Activated T-helper 17 cell treated with anti-CD3 and anti-CD28 coated beads, Interleukin-2, amount 50 U/mL, for 72 hours (primary cell): Measurements from ENCODE around the gene MT1F. TPM values are rescaled to one million over a fixed set of nuclear protein-coding genes. Genes with fewer than 3 reads are reported as not detected.
"Not testable (repeated sequence)": the region's sequence is repeated elsewhere in the genome, so short reads cannot be mapped to it uniquely, and the experiment has no call there.

ENCODE experiments used
- ATAC-seq: fragments of 150-1000 bp; cut with Tn5 transposase; replicated peaks from 2 replicates; pipeline ENCODE4 v1.10.0; 2021; ENCODE audit warnings: mild to moderate bottlenecking, moderate library complexity
- H3K27ac Mint-ChIP-seq: one replicate; pipeline ENCODE4 v1.8.0; 2022; ENCODE audit warnings: mixed read lengths
- H3K27me3 Mint-ChIP-seq: one replicate; pipeline ENCODE4 v1.8.0; 2022; ENCODE audit warnings: mixed read lengths
- H3K36me3 Mint-ChIP-seq: one replicate; pipeline ENCODE4 v1.8.0; 2022; ENCODE audit warnings: low read depth, mild to moderate bottlenecking, mixed read lengths
- H3K4me1 Mint-ChIP-seq: one replicate; pipeline ENCODE4 v1.8.0; 2022; ENCODE audit warnings: mixed read lengths
- H3K4me3 Mint-ChIP-seq: one replicate; pipeline ENCODE4 v1.8.0; 2022; ENCODE audit warnings: mild to moderate bottlenecking, mixed read lengths
- H3K9me3 Mint-ChIP-seq: one replicate; pipeline ENCODE4 v1.8.0; 2022; ENCODE audit warnings: mixed read lengths
- total RNA-seq, 2 donors: library from RNA; stranded (reverse); gene quantifications; one replicate each; pipeline ENCODE4 v1.2.3, GENCODE V29; 2022

MT1F gene
- total RNA-seq, 2 donors from 2014 or later, result 3.1 to 5.7 TPM

- no peaks in the 10 kb centered on the region for H3K36me3 Mint-ChIP-seq
- H3K27me3 Mint-ChIP-seq, result no peaks in the 10 kb centered on the region
- peaks cover 22% of the 10 kb centered on the region for H3K4me1 Mint-ChIP-seq
- no peaks in the 10 kb centered on the region for H3K9me3 Mint-ChIP-seq
- no peak for ATAC-seq
- H3K27ac Mint-ChIP-seq, result no peak overlapping the region
- peak overlapping the region; percentile 67 for H3K4me3 Mint-ChIP-seq
Observed at GRCh38 chr16:56618138-56618537, 39.6 kb upstream of the MT1F start.

DNA sequence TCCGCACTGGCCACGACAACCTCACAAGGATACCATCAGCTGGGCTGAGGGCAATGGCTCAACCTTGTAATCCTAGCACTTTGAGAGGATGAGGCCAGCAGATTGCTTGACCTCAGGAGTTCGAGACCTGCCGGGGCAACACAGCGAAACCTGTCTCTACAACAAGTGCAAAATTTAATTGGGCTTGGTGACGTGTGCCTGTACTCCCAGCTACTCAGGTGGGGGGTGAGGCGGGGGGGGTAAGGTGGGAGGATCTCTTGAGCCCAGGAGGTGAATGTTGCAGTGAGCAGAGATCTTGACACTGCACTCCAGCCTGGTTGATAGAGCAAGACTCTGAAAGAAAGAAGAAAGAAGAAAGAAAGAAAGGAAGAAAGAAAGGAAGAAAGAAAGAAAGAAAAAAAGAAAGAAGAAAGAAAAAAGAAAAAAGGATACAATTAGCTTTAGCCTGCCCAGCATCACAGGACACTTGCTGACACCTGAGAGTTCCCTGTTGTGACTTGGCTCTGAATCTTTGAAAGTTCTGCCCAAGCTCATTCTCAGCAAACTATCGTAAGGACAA is 37.3 kb upstream of the MT1F start:
- H3K4me3 Mint-ChIP-seq, result no peak overlapping the region
- ATAC-seq, result no peak
- H3K36me3 Mint-ChIP-seq, result no peaks in the 10 kb centered on the region
- no peaks in the 10 kb centered on the region for H3K9me3 Mint-ChIP-seq
- no peaks in the 10 kb centered on the region for H3K27me3 Mint-ChIP-seq
- no peak overlapping the region for H3K27ac Mint-ChIP-seq
- peaks cover 6% of the 10 kb centered on the region for H3K4me1 Mint-ChIP-seq

GRCh38 chr16:56621665-56622445 is 35.9 kb upstream of the MT1F start:
- not testable (repeated sequence) for H3K4me3 Mint-ChIP-seq, H3K27ac Mint-ChIP-seq, H3K27me3 Mint-ChIP-seq, H3K36me3 Mint-ChIP-seq, H3K9me3 Mint-ChIP-seq, ATAC-seq
- H3K4me1 Mint-ChIP-seq, result peaks cover 11% of the 10 kb centered on the region

DNA sequence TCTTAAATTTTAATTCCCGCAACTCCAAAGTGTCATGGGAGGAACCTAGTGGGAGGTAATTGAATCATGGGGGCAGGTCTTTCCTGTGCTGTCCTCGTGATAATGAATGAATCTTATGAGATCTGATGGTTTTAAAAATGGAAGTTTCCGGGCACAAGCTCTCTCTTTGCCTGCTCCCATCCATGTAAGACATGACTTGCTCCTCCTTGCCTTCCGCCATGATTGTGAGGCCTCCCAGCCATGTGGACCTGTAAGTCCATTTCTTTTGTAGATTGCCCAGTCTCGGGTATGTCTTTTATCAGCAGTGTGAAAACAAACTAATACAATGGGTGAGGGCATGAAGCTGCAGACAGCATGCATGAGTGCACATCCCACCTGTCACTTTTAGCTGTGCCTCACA is 34.6 kb upstream of the MT1F start:
- not testable (repeated sequence) for ATAC-seq, H3K27ac Mint-ChIP-seq
- peaks cover 11% of the 10 kb centered on the region for H3K4me1 Mint-ChIP-seq

GRCh38 chr16:56623637-56624036 is 34.1 kb upstream of the MT1F start:
- peaks cover 4% of the 10 kb centered on the region for H3K27me3 Mint-ChIP-seq

More for the DNA sequence above, 34.6 kb upstream of the MT1F start:
- not testable (repeated sequence) for H3K4me3 Mint-ChIP-seq, H3K27me3 Mint-ChIP-seq, H3K36me3 Mint-ChIP-seq, H3K9me3 Mint-ChIP-seq

GRCh38 chr16:56625140-56625942 is 32.4 kb upstream of the MT1F start, which contains the start of gene MT1E:
TSS of gene MT1E (plus strand) at chr16:56625781. CDS start at chr16:56625852, 71 bp downstream.
- peak; percentile 82 for ATAC-seq
- peak within 1 kb of the TSS; percentile 85 for H3K4me3 Mint-ChIP-seq
- no peaks in the 10 kb centered on the region for H3K9me3 Mint-ChIP-seq
- H3K27me3 Mint-ChIP-seq, result peaks cover 5% of the 10 kb centered on the region
- peaks cover 11% of the 10 kb centered on the region for H3K4me1 Mint-ChIP-seq
- H3K27ac Mint-ChIP-seq, result peak within 1 kb of the TSS; percentile 32
- no peaks in the 10 kb centered on the region for H3K36me3 Mint-ChIP-seq

More at GRCh38 chr16:56623637-56624036, 34.1 kb upstream of the MT1F start:
- H3K4me1 Mint-ChIP-seq, result peaks cover 11% of the 10 kb centered on the region
- no peaks in the 10 kb centered on the region for H3K36me3 Mint-ChIP-seq
- no peaks in the 10 kb centered on the region for H3K9me3 Mint-ChIP-seq
- no peak overlapping the region for H3K4me3 Mint-ChIP-seq
- ATAC-seq, result no peak
- H3K27ac Mint-ChIP-seq, result no peak overlapping the region

GRCh38 chr16:56625943-56626654 is 31.7 kb upstream of the MT1F start:
- peak overlapping the region; percentile 85 for H3K4me3 Mint-ChIP-seq
- no peaks in the 10 kb centered on the region for H3K36me3 Mint-ChIP-seq
- peak; percentile 49 for ATAC-seq
- H3K4me1 Mint-ChIP-seq, result peaks cover 11% of the 10 kb centered on the region
- H3K27ac Mint-ChIP-seq, result no peak overlapping the region
- H3K27me3 Mint-ChIP-seq, result peaks cover 6% of the 10 kb centered on the region
- no peaks in the 10 kb centered on the region for H3K9me3 Mint-ChIP-seq

DNA sequence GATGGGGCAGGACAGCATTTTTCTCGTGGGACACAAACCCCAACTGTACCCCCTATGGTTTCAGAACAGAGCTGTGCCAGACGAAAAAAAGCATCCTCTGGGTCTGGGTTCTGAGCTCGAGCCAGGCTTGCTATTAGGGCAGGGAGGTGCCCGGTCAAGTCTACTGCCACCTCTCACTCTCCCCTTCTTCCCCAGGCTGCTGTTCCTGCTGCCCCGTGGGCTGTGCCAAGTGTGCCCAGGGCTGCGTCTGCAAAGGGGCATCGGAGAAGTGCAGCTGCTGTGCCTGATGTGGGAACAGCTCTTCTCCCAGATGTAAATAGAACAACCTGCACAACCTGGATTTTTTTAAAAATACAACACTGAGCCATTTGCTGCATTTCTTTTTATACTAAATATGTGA is 31.1 kb upstream of the MT1F start:
- ATAC-seq, result no peak
- H3K4me3 Mint-ChIP-seq, result peak overlapping the region; percentile 85
- H3K9me3 Mint-ChIP-seq, result no peaks in the 10 kb centered on the region
- no peak overlapping the region for H3K27ac Mint-ChIP-seq
- peaks cover 12% of the 10 kb centered on the region for H3K27me3 Mint-ChIP-seq
- H3K36me3 Mint-ChIP-seq, result no peaks in the 10 kb centered on the region
- H3K4me1 Mint-ChIP-seq, result peaks cover 12% of the 10 kb centered on the region

- no peak overlapping the region for H3K27ac Mint-ChIP-seq
- no peaks in the 10 kb centered on the region for H3K9me3 Mint-ChIP-seq
- ATAC-seq, result no peak
- H3K4me1 Mint-ChIP-seq, result peaks cover 15% of the 10 kb centered on the region
- no peak overlapping the region for H3K4me3 Mint-ChIP-seq
- H3K27me3 Mint-ChIP-seq, result peaks cover 26% of the 10 kb centered on the region
- H3K36me3 Mint-ChIP-seq, result no peaks in the 10 kb centered on the region
Observed at GRCh38 chr16:56628486-56629350, 29.0 kb upstream of the MT1F start.

DNA sequence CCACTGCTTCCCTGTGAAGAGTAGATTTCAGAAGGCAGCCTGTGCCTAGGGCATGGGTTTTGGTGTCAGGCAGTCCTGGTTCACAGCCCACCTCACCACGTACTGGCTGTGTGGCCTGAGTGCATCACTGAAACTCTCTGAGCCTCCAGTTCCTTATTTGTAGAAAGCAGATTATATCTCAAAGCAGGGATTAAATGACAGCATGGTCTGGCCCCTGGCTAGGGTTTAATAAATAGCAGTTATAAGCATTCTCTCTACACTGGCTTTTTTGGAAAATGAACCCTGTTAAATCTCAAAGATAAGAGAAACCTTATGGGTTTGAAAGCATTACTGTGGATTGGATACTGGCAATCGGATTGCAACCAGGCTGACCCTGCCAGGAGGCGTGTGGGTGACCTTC is 28.2 kb upstream of the MT1F start:
- Mint-ChIP-seq H3K4me3 (no peak overlapping the region), H3K4me1 (peaks cover 15% of the 10 kb centered on the region), H3K36me3 (no peaks in the 10 kb centered on the region), H3K27ac (no peak overlapping the region), H3K9me3 (no peaks in the 10 kb centered on the region), H3K27me3 (peaks cover 32% of the 10 kb centered on the region)
- ATAC-seq, result no peak

DNA sequence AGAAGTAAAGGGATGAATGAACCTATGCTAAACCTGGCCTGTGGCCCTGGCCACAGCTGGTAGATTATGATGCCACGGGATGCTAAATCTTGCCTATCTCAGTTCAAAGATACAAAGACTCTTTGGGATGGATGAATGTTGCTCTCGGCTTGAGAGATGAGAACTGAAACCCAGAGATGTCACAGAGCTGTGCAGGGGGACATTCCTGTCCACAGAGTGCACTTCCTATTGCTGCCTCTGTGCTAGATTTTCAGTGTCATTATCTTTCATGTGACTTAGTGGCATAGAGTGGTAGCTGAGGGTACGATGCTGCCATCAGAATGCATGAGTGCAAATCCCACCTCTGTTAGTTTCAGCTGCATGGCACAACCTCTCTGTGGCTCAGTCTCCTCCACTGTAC is 27.6 kb upstream of the MT1F start:
- H3K27ac Mint-ChIP-seq, result no peak overlapping the region
- peaks cover 16% of the 10 kb centered on the region for H3K4me1 Mint-ChIP-seq
- peak; percentile 48 for ATAC-seq
- no peaks in the 10 kb centered on the region for H3K9me3 Mint-ChIP-seq
- peaks cover 38% of the 10 kb centered on the region for H3K27me3 Mint-ChIP-seq
- H3K4me3 Mint-ChIP-seq, result no peak overlapping the region
- H3K36me3 Mint-ChIP-seq, result no peaks in the 10 kb centered on the region

DNA sequence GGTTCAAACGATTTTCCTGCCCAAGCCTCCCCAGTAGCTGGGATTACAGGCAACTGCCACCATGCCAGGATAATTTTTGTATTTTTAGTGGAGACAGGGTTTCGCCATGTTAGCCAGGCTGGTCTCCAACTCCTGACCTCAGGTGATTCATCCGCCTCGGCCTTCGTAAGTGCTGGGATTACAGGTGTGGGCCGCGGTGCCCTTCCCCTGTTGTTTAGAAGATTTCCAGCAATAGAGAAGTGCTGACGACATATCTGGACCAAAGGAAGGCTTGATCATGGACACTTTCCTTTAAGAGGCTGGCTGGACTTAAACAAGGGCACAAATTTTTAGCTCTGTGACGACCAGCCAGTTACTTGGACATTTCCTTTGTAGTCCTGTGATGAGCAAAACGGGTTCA is 26.6 kb upstream of the MT1F start:
- no peak overlapping the region for H3K27ac Mint-ChIP-seq
- H3K36me3 Mint-ChIP-seq, result no peaks in the 10 kb centered on the region
- no peaks in the 10 kb centered on the region for H3K9me3 Mint-ChIP-seq
- H3K4me1 Mint-ChIP-seq, result peaks cover 9% of the 10 kb centered on the region
- peaks cover 42% of the 10 kb centered on the region for H3K27me3 Mint-ChIP-seq
- no peak for ATAC-seq
- H3K4me3 Mint-ChIP-seq, result no peak overlapping the region

- ATAC-seq, result no peak
- no peaks in the 10 kb centered on the region for H3K36me3 Mint-ChIP-seq
- H3K9me3 Mint-ChIP-seq, result no peaks in the 10 kb centered on the region
- peaks cover 9% of the 10 kb centered on the region for H3K4me1 Mint-ChIP-seq
- peak overlapping the region; percentile 64 for H3K4me3 Mint-ChIP-seq
- peaks cover 48% of the 10 kb centered on the region for H3K27me3 Mint-ChIP-seq
- H3K27ac Mint-ChIP-seq, result no peak overlapping the region
Observed at GRCh38 chr16:56631832-56632155, 26.0 kb upstream of the MT1F start.
